NB4 (cell line): Measurements from ENCODE around the gene PRELID3B.

Experiments used
- DNase-seq: peaks from one replicate; pipeline ENCODE4 v3.0.0; 2010; ENCODE audit warnings: low read depth
- H3K4me3 ChIP-seq: one replicate; pipeline ENCODE4 v1.5.1; 2011; ENCODE audit warnings: mild to moderate bottlenecking, low read depth, low read length, moderate library complexity
- CTCF ChIP-seq: IDR thresholded peaks from one replicate; pipeline ENCODE4 v1.5.1; 2012; ENCODE audit warnings: low read depth, low read length
- MYC ChIP-seq: IDR thresholded peaks from 2 replicates; pipeline ENCODE4 v1.6.1; 2011; ENCODE audit warnings: low read depth, low read length
- POLR2A ChIP-seq: IDR thresholded peaks from 2 replicates; pipeline ENCODE4 v1.6.1; 2011; ENCODE audit warnings: mild to moderate bottlenecking; ENCODE audit not compliant: insufficient read length; ENCODE audit errors: extremely low read depth
- TF ChIP-seq, protein P1 (sequence below): IDR thresholded peaks from 2 replicates; pipeline ENCODE4 v1.6.1; 2011; ENCODE audit warnings: low read depth, low read length

The PRELID3B gene

DNA sequence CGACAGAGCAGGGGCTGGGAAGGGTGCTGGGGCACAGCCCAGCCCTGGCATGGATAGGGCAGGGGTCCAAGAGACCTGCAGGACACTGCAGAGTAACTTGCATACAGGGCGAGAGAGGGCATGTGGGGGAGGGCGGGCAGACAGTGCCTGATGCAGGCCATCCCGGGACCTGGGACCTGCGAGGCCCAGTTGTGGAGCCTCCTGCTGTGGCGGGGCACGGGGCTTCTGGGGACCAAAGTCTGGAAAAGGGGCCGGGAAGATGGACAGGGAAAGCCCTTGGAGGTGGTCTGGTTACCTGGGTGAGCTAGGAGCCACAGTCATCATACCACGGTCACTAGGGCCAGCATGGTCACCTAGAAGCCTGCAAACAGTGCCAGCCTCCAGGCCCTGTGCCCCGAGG, 23.8 kb downstream of the PRELID3B start:
- H3K4me3 ChIP-seq, result no peak overlapping the region
- TF ChIP-seq MYC (no peak), POLR2A (no peak), CTCF (no peak)
- TF ChIP-seq, protein P1, sequence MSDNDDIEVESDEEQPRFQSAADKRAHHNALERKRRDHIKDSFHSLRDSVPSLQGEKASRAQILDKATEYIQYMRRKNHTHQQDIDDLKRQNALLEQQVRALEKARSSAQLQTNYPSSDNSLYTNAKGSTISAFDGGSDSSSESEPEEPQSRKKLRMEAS, result no peak
- DNase-seq, result no peak

DNA sequence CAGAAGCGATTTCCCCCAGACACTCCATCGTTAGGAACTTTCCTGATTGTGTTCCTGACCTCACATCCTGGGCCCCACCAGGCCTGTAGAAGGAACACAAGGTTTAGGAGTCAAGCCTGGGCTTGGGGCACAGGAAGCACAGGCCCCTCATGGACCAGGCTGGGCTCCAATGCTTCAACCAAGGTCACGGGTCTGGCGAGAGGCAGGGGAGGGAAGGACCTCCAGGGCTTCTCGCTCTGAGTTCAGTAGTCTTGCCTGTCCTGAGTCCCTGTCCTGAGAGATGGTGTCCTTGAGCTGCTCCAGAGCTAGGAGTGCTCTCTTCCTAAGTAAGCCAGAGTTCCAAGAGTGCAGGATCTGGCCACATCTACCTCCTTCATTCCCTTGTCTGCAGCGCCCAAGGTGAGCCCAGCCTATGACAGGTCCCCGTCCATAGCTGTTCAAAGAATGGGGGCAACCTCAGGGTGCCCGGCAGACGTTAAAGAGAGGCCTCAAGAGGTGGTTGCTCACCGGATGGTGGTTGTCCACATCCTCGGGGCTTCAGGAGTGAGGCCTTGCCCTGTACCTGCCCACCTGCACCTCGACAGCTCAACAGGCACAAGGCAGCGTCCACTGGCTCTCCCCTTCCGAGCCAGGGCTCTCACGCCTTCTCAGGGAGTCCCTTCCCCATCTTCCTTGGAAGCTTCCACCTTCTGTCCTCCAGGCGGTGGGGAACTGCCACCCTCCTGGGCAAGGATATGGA, 24.9 kb downstream of the PRELID3B start:
- DNase-seq, result no peak
- no peak for TF ChIP-seq CTCF
- TF ChIP-seq, protein P1, result no peak
- no peak for TF ChIP-seq POLR2A
- TF ChIP-seq MYC, result no peak
- H3K4me3 ChIP-seq, result no peak overlapping the region

DNA sequence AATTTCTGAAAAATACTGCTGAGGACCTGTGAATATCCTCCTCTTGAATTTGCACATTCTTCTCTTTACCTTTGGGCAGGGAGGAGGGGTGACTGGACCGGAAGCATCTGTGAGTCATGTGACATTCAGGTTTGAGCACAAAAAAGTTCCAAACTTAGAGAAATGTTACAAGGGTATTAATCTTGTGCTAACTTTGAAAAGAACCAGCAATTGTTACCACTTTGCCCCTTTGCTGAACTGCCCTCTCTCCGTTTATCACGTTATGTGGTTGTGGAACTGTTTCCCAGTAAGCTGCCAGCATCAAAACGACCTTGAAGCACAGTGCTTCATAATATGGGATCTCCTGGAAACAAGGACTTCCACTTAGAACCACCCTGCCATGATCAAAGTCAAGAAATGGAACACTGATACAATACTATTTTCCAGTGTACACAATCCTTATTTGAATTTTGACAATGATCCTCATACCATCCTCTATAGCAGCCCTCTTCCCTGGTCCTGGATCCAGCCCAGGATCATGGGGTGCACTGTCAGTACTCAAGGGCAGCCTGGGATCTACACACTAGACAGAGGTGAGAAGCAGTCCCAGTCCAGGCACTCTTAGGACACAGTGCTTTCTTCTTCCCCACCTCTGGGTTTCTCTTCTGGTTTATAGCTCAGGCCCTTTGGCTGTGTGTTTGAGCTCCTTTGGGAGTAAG, 25.6 kb downstream of the PRELID3B start:
- no peak for DNase-seq
- TF ChIP-seq CTCF, result no peak
- TF ChIP-seq, protein P1, result no peak
- no peak for TF ChIP-seq POLR2A
- no peak for TF ChIP-seq MYC
- no peak overlapping the region for H3K4me3 ChIP-seq

- TF ChIP-seq MYC (no peak), CTCF (no peak), POLR2A (no peak)
- TF ChIP-seq, protein P1, result no peak
- no peak overlapping the region for H3K4me3 ChIP-seq
- no peak for DNase-seq
Measured at GRCh38 chr20:59015812-59016711, 26.5 kb downstream of the PRELID3B start.

DNA sequence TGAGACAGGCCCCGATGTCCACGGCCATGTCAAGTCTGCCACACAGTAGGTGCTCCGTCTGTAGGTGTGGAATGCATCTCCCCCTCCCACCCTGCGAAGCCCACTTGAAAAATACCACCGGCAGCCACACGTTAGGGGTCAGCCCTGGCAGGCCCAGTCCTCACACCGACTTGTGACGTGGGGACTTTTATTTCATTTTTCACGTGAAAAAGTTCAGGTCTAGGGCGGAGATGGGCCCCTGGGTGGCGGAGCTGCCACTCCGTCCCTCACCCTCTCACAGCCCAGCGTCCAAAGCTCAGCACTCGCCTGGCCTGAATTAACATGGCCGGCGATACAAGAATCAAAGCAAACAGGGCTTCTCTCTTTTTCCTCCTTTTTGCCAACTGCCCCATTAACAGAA, 27.2 kb downstream of the PRELID3B start:
- no peak overlapping the region for H3K4me3 ChIP-seq
- no peak for DNase-seq
- TF ChIP-seq MYC, result no peak
- TF ChIP-seq, protein P1, result no peak
- TF ChIP-seq CTCF, result no peak
- no peak for TF ChIP-seq POLR2A
